Smooth muscle cell (in vitro differentiated cells): ENCODE measurements around the gene MSANTD3. TPM values are rescaled to one million over a fixed set of nuclear protein-coding genes. Genes with fewer than 3 reads are reported as not detected.
"Not testable (repeated sequence)": the region's sequence is repeated elsewhere in the genome, so short reads cannot be mapped to it uniquely, and the experiment has no call there.

Experiments
- DNase-seq: peaks from one replicate; lab custom pipeline; 2025; ENCODE audit not compliant: unreplicated experiment; lab: John Stamatoyannopoulos, UW
- H2AFZ ChIP-seq: fragments of 200-600 bp; sonication (generic); 2 replicates; pipeline ENCODE4 v1.6.0; 2016; ENCODE audit warnings: antibody characterized with exemption, low read depth, mild to moderate bottlenecking
- H3F3A ChIP-seq: fragments of 200-600 bp; sonication (generic); 2 replicates; pipeline ENCODE4 v1.6.0; 2017; ENCODE audit warnings: antibody characterized with exemption, low read depth
- H3K27ac ChIP-seq: fragments of 200-600 bp; sonication (generic); 2 replicates; pipeline ENCODE4 v1.5.1; 2016; ENCODE audit warnings: low read depth, mild to moderate bottlenecking
- H3K27me3 ChIP-seq: fragments of 200-600 bp; sonication (generic); 2 replicates; pipeline ENCODE4 v1.6.1; 2016; ENCODE audit warnings: low read depth, mild to moderate bottlenecking
- H3K36me3 ChIP-seq: fragments of 200-600 bp; sonication (generic); 2 replicates; pipeline ENCODE4 v1.5.1; 2016; ENCODE audit warnings: low read depth
- H3K4me1 ChIP-seq: fragments of 200-600 bp; sonication (generic); 2 replicates; pipeline ENCODE4 v1.5.1; 2016; ENCODE audit warnings: low read depth
- H3K4me2 ChIP-seq: fragments of 200-600 bp; sonication (generic); 2 replicates; pipeline ENCODE4 v1.6.0; 2016; ENCODE audit warnings: mild to moderate bottlenecking
- H3K4me3 ChIP-seq: fragments of 200-600 bp; sonication (generic); 2 replicates; pipeline ENCODE4 v1.5.1; 2016; ENCODE audit warnings: mild to moderate bottlenecking
- H3K79me2 ChIP-seq: fragments of 200-600 bp; sonication (generic); 2 replicates; pipeline ENCODE4 v1.6.0; 2016; ENCODE audit warnings: low read depth, mild to moderate bottlenecking
- H3K9ac ChIP-seq: fragments of 200-600 bp; sonication (generic); 2 replicates; pipeline ENCODE4 v1.6.0; 2016; ENCODE audit warnings: low read depth
- H3K9me3 ChIP-seq: fragments of 200-600 bp; sonication (generic); replicated peaks from 2 replicates; pipeline ENCODE4 v1.5.1; 2016; ENCODE audit warnings: low read depth
- H4K20me1 ChIP-seq: fragments of 200-600 bp; sonication (generic); 2 replicates; pipeline ENCODE4 v1.6.0; 2016; ENCODE audit warnings: low read depth
- CTCF ChIP-seq: fragments of 200-600 bp; sonication (generic); IDR thresholded peaks from 2 replicates; pipeline ENCODE4 v1.5.1; 2017; ENCODE audit warnings: borderline replicate concordance, mild to moderate bottlenecking, antibody characterized with exemption; ENCODE audit not compliant: insufficient read depth, poor library complexity, severe bottlenecking
- WGBS: methylation state at CpG from one replicate; pipeline ENCODE4 v1.1.7; 2016; ENCODE audit warnings: low lambda C conversion rate; 5-methylcytosine and 5-hydroxymethylcytosine counted together
- polyA plus RNA-seq: library from polyadenylated mRNA; unstranded; fragments of >200 nt; fragmentation: Nextera tagmentation; extraction: Ambion mirVana; gene quantifications from 2 replicates; pipeline ENCODE4 v1.2.1, GENCODE V29; 2016
- total RNA-seq: library from RNA; depleted of rRNA; stranded (reverse); fragments of >200 nt; gene quantifications from 2 replicates; pipeline ENCODE4 v1.2.3, GENCODE V29; 2014

Gene MSANTD3
- total RNA-seq (48.0 and 49.1 TPM in 2 replicates), polyA plus RNA-seq (40.4 and 52.9 TPM in 2 replicates)

GRCh38 chr9:100426530-100427365 is at the start of gene MSANTD3:
Gene MSANTD3 (plus strand): TSS chr9:100427143. CDS start chr9:100441939, 14,796 bp downstream.
- DNase-seq, result peak; percentile 53
- Histone ChIP-seq H3K9me3 (no peaks in the 10 kb centered on the region), H3K27ac (peak within 1 kb of the TSS; percentile 99), H3K27me3 (no peaks in the 10 kb centered on the region), H3K4me3 (peak within 1 kb of the TSS; percentile 60), H3F3A (peaks cover 20% of the 10 kb centered on the region), H3K36me3 (no peaks in the 10 kb centered on the region), H3K4me2 (peak within 1 kb of the TSS; percentile 89), H3K79me2 (peaks cover 33% of the 10 kb centered on the region), H4K20me1 (no peaks in the 10 kb centered on the region), H3K9ac (peak within 1 kb of the TSS; percentile 95), H3K4me1 (peaks cover 30% of the 10 kb centered on the region), H2AFZ (peak within 1 kb of the TSS; percentile 32)
- TF ChIP-seq CTCF, result no peak
- WGBS, result 1% methylated on average over 21 of the region's 80 CpGs

- Histone ChIP-seq H3K4me2 (peak overlapping the region; percentile 72), H3K27ac (peak overlapping the region; percentile 92)
Observed at GRCh38 chr9:100379862-100380261, 47.1 kb upstream of the MSANTD3 start.

GRCh38 chr9:100392989-100393388 is 34.0 kb upstream of the MSANTD3 start:
- H3K79me2 ChIP-seq, H3K27me3 ChIP-seq: not testable (repeated sequence)
- WGBS, result 97% methylated on average over 21 of the region's 21 CpGs

More at GRCh38 chr9:100379862-100380261, 47.1 kb upstream of the MSANTD3 start:
- TF ChIP-seq CTCF, result no peak
- no peaks in the 10 kb centered on the region for H4K20me1 ChIP-seq
- no peak for DNase-seq
- no peaks in the 10 kb centered on the region for H3K79me2 ChIP-seq
- no peaks in the 10 kb centered on the region for H3K36me3 ChIP-seq
- H3K4me1 ChIP-seq, result no peaks in the 10 kb centered on the region
- no peaks in the 10 kb centered on the region for H3K27me3 ChIP-seq
- peak overlapping the region; percentile 70 for H2AFZ ChIP-seq
- peaks cover 11% of the 10 kb centered on the region for H3F3A ChIP-seq
- no peaks in the 10 kb centered on the region for H3K9me3 ChIP-seq
- WGBS, result 24% methylated on average over 3 of the region's 4 CpGs
- H3K4me3 ChIP-seq, result no peak overlapping the region
- H3K9ac ChIP-seq, result peak overlapping the region; percentile 75

GRCh38 chr9:100394032-100394695 is 32.8 kb upstream of the MSANTD3 start:
- no peaks in the 10 kb centered on the region for H4K20me1 ChIP-seq
- no peak overlapping the region for H3K9ac ChIP-seq
- DNase-seq, result no peak
- no peak overlapping the region for H3K4me2 ChIP-seq
- H3K79me2 ChIP-seq, result no peaks in the 10 kb centered on the region
- no peaks in the 10 kb centered on the region for H3K9me3 ChIP-seq
- no peak for TF ChIP-seq CTCF
- no peaks in the 10 kb centered on the region for H3K27me3 ChIP-seq
- H3K4me1 ChIP-seq, result no peaks in the 10 kb centered on the region
- no peaks in the 10 kb centered on the region for H3K36me3 ChIP-seq
- no peak overlapping the region for H2AFZ ChIP-seq
- no peak overlapping the region for H3K27ac ChIP-seq
- H3F3A ChIP-seq, result no peaks in the 10 kb centered on the region
- H3K4me3 ChIP-seq, result no peak overlapping the region

More at GRCh38 chr9:100392989-100393388, 34.0 kb upstream of the MSANTD3 start:
- not testable (repeated sequence) for H3K9me3 ChIP-seq, H2AFZ ChIP-seq, H3K27ac ChIP-seq, H3K4me2 ChIP-seq, H3K4me3 ChIP-seq, H3F3A ChIP-seq, DNase-seq, H3K36me3 ChIP-seq, H4K20me1 ChIP-seq, H3K9ac ChIP-seq, H3K4me1 ChIP-seq
